Measurements from ENCODE around the gene ATP5ME.

The ATP5ME gene

DNA sequence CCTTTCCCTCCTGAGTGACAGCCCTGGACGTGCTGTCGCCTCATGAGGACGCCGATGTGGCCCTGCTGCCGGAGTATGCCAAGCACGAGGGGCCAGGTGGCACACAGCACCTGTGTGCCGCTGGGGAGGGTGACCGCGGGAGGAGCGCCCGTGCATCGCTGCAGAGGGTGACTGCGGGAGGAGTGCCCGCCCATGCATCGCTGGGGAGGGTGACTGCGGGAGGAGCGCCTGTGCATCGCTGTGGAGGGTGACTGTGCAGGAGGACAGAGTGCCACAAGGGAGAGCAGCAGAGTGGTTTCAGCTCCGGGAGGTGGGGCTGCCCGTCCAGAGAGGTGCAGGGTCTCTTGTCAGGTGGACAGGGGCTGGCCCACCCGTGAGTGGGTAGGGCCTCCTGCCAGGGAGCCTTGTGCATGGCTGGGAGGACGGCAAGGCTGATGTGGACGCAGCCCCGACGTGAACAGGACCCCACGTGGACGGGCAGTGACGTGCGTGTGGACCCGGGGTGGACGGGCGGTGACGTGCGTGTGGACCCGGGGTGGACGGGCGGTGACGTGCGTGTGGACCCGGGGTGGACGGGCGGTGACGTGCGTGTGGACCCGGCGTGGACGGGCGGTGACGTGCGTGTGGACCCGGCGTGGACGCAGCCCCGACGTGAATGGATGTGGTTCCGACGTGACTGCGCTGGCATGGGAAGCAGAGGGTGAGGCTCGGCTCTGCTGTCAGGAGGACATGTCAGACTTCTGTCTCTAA lies 46.2 kb upstream of the ATP5ME start:
- TF ChIP-seq, protein P1, sequence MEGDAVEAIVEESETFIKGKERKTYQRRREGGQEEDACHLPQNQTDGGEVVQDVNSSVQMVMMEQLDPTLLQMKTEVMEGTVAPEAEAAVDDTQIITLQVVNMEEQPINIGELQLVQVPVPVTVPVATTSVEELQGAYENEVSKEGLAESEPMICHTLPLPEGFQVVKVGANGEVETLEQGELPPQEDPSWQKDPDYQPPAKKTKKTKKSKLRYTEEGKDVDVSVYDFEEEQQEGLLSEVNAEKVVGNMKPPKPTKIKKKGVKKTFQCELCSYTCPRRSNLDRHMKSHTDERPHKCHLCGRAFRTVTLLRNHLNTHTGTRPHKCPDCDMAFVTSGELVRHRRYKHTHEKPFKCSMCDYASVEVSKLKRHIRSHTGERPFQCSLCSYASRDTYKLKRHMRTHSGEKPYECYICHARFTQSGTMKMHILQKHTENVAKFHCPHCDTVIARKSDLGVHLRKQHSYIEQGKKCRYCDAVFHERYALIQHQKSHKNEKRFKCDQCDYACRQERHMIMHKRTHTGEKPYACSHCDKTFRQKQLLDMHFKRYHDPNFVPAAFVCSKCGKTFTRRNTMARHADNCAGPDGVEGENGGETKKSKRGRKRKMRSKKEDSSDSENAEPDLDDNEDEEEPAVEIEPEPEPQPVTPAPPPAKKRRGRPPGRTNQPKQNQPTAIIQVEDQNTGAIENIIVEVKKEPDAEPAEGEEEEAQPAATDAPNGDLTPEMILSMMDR (IDR thresholded peaks at IDR 0.05) = no peak
- H3K27me3 ChIP-seq = no peaks in the 10 kb centered on the region
- H3K4me1 ChIP-seq = peaks cover 0 to 9% (median 0%) of the 10 kb centered on the region in 4 donors
- no peaks in the 10 kb centered on the region for H3K9me3 ChIP-seq
- no peak overlapping the region for H3K27ac ChIP-seq
- no peak overlapping the region for H3K4me3 ChIP-seq
- DNase-seq = no peak
- peaks cover 0 to 16% (median 12%) of the 10 kb centered on the region in 3 donors for H3K36me3 ChIP-seq
- intact Hi-C loops (cut with DNase I; ENCODE audit: low total_unique reads) = no loop called here

DNA sequence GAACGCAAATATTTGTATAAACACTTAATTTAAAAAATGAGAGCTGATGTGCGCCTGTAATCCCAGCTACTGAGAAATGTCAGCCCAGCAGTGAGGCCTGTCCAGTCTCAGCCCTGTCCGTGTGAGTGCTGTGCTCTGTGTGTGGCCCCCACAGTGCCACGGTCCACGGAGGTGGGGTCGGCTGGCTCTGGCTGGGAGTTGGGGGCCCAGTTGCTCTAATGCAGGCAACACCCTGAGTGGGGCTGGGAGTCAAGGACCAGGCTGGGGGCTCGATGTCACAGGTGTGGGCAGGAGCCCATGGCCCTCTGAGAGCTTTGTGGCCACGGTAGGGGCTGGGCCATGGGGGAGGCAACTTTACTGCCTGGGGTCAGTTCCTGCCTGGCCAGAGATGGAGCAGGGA lies 44.4 kb upstream of the ATP5ME start:
- Histone ChIP-seq H3K27ac (no peak overlapping the region), H3K4me3 (no peak overlapping the region), H3K9me3 (no peaks in the 10 kb centered on the region), H3K27me3 (no peaks in the 10 kb centered on the region), H3K36me3 (peaks cover 0 to 20% (median 9%) of the 10 kb centered on the region in 3 donors), H3K4me1 (peaks cover 0 to 13% (median 0%) of the 10 kb centered on the region in 4 donors)
- no peak for DNase-seq
- TF ChIP-seq, protein P1 (IDR thresholded peaks at IDR 0.05) = no peak
- intact Hi-C loops (cut with DNase I; ENCODE audit: low total_unique reads) = no loop called here

DNA sequence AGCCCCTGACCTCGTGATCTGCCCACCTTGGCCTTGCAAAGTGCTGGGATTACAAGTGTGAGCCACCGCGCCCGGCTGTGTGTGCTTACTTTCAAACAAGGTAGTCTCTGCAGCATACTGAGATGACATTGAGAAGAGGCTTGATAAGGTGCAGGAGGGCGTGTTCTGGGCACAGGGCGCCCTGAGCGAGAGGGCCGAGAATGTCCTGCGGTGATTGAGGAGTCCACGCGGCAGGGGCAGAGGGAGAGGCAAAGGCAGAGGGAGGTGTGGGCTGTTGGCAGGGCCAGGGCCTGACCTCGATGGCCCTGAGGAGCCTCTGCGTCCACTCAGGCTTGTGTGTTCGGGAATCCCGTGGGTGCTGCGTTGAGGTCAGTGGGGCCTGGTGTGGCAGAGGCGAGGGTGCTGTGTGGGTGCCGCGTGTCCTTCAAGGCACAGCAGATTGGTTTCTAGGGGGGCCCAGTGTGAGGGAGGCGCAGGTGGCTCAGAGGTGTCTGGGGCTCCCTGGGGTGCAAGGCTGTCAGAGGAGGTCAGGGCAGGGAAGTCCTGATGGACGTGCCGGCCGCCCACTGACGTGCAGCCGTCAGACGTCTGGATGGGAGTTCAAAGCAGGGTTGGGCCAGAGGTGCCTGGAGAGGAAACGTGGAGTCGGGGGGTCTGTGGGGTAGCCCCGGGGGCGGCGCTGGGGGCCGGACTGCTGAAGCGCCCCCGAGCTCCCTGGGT lies 43.7 kb upstream of the ATP5ME start:
- Histone ChIP-seq H3K36me3 (peaks cover 0 to 13% (median 2%) of the 10 kb centered on the region in 3 donors), H3K4me3 (no peak overlapping the region), H3K27me3 (no peaks in the 10 kb centered on the region), H3K27ac (no peak overlapping the region), H3K9me3 (no peaks in the 10 kb centered on the region), H3K4me1 (peaks cover 0 to 13% (median 0%) of the 10 kb centered on the region in 4 donors)
- intact Hi-C loops (cut with DNase I; ENCODE audit: low total_unique reads) = no loop called here
- TF ChIP-seq, protein P1 (IDR thresholded peaks at IDR 0.05) = no peak
- no peak for DNase-seq

DNA sequence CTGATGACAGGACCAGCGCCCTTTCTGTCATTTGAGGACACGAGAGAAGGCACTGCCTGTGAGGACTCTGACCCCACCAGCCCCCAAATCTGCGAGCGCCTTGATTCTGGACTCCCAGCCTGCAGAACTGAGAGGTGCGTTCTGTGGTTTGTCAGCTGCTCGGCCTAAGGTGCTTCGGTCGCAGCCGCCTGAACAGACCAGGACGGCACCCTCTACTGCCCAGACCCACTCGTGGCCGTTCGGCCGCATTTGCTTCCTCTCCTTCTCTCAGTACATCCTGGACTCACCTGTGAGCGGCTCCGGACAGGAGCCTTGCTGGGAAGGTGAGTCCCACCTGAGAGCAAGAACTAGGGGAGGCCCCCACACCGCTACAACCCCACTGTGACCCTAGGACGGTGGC lies 40.0 kb upstream of the ATP5ME start:
- TF ChIP-seq, protein P1 (IDR thresholded peaks at IDR 0.05) = no peak
- no peak for DNase-seq
- peaks cover 0 to 4% (median 0%) of the 10 kb centered on the region in 4 donors for H3K4me1 ChIP-seq
- H3K27ac ChIP-seq = no peak overlapping the region
- no peaks in the 10 kb centered on the region for H3K9me3 ChIP-seq
- H3K27me3 ChIP-seq = no peaks in the 10 kb centered on the region
- H3K36me3 ChIP-seq = peaks cover 0 to 8% (median 0%) of the 10 kb centered on the region in 3 donors
- H3K4me3 ChIP-seq = no peak overlapping the region
- intact Hi-C loops (cut with DNase I; ENCODE audit: low total_unique reads) = no loop called here

DNA sequence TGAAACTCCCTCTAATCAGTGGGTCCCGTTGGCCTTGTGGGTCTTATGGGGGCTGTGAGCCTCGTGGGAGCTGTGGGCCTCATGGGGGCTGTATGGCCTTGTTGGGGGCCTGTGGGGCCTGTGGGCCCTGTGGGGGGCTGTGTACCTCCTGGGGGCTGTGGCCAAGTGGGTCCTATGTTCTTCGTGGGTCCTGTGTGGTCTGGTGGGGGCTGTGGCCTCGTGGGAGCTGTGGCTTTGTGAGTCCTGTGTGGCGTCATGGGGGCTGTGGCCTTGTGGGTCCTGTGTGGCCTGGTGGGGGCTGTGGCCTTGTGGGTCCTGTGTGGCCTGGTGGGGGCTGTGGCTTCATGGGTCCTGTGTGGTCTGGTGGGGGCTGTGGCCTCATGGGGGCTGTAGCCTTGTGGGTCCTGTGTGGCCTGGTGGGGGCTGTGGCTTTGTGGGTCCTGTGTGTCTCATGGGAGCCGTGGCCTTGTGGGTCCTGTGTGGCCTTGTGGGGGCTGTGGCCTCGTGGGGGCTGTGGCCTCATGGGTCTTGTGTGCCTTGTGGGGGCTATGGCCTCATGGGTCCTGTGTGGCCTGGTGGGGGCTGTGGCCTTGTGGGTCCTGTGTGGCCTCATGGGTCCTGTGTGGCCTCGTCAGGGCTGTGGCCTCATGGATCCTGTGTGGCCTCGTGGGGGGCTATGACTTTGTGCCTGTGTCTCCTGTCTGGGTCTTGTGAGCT lies 39.0 kb upstream of the ATP5ME start:
- peaks cover 0 to 12% (median 7%) of the 10 kb centered on the region in 4 donors for H3K4me1 ChIP-seq
- TF ChIP-seq, protein P1 (IDR thresholded peaks at IDR 0.05) = no peak

More for the DNA sequence above, 39.0 kb upstream of the ATP5ME start:
- no peak for DNase-seq
- H3K9me3 ChIP-seq = no peaks in the 10 kb centered on the region
- no peaks in the 10 kb centered on the region for H3K27me3 ChIP-seq
- H3K4me3 ChIP-seq = no peak overlapping the region
- no peak overlapping the region for H3K27ac ChIP-seq
- peaks cover 0 to 8% (median 0%) of the 10 kb centered on the region in 3 donors for H3K36me3 ChIP-seq
- intact Hi-C loops (cut with DNase I; ENCODE audit: low total_unique reads) = no loop called here
